Hindlimb muscle (tissue), 1 donor: Measurements from ENCODE around the gene GRID1. TPM values are rescaled to one million over a fixed set of nuclear protein-coding genes. Genes with fewer than 3 reads are reported as not detected.

Source experiments
- DNase-seq: peaks from one replicate; pipeline ENCODE4 v3.0.0-alpha.2; 2013
- polyA plus RNA-seq: library from polyadenylated mRNA; unstranded; fragments of 120-200 nt; gene quantifications from one replicate; pipeline ENCODE4 v1.2.1, GENCODE V29; 2013; ENCODE audit not compliant: insufficient read length

Gene GRID1
- polyA plus RNA-seq, 1 donor = 3.0 TPM

DNA sequence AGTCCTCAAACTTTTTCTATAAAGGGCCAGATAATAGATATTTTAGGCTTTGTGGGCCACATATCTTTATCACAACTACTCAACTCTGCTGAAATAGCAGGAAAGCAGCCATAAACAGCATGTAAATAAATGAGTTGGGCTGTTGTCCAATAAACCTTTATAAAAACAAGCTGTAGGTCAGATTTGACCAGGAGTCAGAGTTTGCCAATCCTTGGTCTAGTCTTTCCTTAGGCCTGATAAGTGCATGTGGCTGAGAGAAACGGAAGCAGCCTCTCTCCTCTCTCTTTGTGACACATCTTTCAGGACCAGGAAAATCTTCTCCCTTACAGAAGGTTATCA lies 724.5 kb downstream of the GRID1 start:
- DNase-seq = no peak

DNA sequence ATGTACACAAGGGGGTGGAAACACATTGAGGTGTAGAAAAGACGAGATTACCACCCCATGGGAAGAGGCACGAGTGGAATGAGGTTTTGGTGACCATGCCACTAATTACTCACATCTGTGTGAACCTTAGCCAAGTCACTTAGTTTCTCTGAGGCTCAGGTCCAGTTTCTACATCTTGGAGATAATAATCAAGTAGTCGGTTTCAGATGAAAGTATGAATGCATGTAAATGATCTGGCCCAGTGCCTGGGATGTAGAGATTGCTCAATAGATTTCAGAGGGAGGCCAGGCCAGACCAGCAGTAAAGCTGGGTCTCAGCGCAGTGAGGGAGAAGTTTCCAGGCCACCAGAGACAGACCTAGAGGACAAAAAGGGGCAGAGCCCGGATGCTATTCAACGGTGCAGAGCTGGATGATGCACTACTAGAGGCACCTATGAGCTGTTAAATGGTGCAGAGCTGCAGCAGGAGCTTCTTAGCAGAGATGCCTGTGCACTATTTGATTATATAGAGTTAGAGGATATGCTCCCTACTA lies 725.1 kb downstream of the GRID1 start:
- DNase-seq = no peak

DNA sequence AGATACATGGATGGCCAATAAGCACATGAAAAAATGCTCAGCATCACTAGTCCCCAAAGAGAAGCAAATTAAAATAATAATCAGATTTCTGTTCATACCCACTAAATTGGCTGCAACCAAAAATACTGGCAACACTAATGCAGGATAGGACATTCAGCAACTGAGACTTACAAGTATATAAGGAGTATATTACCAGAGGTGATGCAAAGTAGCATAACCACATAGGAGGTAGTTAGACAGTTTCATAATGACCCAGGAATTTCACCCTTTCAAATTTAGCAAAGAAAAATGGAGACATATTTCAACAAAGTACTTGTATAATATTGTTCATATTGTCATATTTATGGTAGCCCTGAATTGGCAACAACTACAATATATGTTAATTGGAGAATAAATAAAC lies 727.8 kb downstream of the GRID1 start:
- DNase-seq = no peak

DNA sequence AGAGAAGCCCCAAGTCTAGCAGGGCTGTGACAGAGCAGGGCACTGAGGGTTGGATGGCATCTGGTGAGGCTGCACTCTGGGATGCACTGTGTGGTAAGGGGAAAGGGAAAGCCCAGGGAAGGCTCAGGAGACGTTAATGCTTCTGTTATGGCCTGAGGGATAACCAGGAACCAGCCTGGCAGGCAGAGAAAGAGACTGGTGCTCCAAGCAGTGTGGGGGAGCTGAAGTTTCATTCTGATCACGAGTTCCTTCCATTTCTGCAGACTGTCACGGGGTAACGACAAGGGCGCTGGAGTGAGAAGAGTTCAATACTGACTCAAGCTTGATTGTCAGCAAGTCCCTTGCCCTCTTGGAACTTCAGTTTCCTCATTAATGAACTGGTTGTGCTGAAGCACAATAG lies 730.9 kb downstream of the GRID1 start:
- no peak for DNase-seq

DNA sequence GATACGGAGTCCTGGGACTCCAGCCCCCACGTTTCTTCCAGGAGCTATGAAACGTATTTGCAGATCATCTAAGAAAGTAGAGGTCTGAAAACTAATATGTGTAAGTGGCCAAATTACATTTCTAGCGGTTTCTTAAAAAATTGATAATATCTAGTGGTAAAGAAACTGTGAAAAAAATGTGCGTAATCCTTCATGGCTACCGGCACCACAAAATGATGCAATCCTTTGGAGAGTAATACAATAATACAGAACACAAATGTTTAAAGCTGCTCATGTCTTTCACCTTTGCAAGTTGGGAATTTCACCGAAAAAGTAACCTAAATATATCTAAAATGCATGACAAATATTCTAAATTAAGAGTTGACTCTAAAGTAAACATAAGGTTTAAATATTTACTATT lies 742.1 kb downstream of the GRID1 start:
- DNase-seq = no peak

DNA sequence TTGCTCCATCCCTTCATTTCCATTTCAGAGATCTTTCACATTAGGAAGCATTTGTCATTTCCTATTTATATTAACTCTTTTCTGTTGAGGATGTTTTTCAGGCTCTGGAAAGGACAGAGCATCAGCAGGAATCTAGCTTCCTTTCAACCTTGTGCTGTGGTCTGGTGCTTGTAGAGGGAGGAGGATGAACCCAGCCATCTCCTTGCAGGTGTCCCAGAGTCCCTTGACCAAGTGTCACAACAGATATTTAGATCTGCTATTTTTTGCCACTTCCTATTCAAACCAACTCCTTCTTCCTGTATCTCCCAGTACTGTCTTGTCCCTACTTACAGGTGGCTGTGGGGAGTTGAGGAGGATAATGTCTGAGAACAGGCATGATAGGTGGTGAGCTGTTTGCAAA lies 742.8 kb downstream of the GRID1 start:
- no peak for DNase-seq

DNA sequence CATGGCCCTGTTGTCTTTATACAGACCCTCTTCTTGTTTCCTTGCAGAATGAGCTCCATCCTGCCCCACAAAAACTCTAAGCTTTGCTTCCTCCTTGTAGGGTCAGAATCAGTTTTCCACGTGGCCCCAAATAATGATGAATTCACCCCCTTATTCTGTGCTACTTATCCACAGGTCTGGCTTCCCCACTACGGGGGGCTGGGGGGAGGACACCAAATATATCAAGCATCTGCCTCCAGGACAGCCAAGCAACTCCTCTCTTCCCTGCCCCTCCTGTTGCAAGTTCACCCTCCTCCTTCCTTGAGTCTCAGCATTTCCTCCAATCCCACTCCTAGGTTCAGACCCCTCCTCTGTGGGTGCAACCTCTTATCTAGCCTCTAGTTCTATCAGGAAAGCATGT lies 743.3 kb downstream of the GRID1 start:
- DNase-seq = no peak

DNA sequence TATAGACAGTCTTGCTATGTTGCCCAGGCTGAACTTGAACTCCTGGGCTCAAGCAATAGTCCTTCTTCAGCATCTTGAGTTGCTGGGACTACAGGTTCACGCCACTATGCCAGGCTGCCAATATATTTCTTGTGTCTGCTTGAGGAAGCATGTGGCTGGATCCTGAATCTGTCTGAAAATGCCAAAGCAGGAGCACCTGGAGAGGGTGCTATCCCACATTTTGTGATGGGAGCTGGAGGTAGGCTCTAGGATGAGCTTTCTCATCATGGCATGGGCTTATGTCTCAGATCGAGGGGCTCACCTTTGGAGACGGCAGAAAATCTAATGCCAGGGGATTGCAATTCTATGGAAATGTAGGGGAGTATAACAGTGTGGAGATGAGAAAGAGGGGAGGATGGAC lies 744.2 kb downstream of the GRID1 start:
- DNase-seq = no peak

DNA sequence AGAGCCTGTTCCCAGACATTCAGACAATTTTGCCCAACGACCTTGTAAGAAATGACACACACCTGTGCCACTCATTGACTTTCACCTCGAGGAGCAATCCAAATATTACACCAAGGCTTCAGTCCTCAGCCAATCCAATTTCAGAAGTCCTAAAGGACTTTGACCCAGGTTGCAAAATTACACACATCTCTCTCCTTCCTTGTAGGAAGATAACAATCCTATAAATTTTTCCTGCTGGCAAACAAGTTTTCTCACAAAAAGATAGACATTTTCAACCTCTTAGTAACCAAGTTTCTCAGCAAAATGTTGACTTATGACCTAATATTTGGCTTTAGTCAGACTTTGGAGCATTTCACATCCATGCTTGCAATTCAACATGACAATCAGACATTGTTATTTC lies 745.0 kb downstream of the GRID1 start:
- DNase-seq = no peak

DNA sequence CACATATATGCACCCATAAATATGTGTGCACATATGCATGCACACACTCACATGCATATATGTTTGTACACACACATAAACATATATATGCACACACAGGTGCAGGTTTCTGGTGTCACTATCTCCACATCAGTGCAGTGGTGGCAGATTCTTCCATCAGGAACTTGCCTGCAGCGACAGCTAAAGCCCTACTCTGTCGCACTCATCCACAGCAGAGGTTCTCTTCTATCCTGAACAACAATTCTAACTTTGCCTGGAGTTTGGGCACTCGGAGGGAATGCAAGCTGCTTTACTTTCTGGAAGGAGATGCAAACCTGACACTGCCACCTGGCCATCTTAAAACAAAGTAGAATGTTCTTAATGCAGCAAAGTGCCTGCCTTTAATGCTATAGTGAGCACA lies 745.8 kb downstream of the GRID1 start:
- DNase-seq = no peak

DNA sequence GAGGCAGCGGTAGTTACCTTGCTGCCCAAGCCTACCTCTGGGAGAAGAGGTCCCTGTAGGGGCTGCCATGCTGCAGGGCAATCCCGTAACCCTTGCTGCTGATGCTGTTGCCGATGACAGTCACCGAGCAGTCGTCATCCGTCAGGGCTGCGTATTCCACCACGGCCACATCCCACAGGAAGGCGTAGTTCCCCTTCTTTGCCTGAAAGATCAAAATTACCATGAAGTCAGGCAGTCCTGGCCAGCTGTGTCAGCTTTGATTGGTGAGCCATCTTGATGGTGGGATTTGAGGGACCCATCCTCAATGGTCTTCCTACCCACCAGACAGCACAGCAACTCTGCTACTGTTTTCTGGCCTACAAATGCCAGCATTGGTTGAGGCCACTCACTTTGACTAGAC lies 746.8 kb downstream of the GRID1 start:
- no peak for DNase-seq

DNA sequence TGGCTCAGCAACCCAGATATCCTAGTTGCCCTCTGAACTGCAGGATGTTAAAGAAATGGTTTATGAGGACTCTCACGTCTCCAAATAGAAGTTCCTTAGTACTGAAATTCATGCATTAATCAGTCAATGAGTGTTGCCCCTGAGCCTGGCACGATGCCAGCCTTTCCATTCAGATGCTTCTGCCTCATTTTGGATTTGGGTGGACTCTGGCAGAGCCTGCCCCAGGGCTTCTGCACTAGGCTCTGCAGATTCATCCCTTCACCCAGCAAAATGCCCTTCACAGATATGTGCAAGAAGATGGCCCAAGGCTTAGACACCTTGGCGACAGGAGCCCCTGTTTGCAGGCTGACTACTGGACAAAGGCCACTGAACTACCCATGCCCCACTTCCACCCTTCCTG lies 747.8 kb downstream of the GRID1 start:
- DNase-seq = no peak

DNA sequence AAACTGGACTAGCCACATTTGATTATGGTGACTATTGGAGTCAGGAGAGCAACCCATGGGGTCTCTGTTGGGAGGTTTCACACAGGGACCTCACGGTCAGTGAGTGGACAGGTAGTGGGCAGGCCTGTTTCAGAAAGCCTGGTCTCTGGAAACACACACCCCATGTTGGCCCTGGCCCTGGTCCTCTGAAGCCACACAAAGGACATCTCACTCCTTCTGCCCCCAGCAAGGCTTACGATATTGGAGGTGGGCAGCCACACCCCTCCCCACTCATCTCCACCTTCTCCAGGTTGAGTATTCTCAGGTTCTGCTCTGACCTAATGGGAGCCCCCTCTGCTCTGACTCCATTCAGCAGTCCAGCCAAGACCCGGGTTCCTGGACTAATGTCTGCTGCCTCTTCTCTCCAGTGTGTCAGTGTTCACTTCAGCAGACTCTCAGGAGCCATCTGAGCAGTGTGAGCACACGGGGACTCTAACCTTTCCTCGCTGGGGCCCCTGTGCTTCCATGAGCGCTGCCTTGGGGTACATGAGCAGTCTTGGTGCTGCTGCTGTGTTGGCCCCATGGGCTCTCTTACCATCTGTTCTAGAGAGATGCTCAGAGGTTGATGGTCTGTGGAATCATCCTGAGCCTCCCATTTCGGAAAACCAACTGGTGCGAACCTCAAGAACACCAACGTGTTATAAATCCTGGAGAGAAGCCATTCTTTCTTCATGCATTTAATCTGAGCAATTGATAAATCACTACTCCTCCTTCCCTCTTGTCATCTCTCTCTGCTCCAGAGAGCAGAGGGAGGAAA lies 748.6 kb downstream of the GRID1 start:
- no peak for DNase-seq

DNA sequence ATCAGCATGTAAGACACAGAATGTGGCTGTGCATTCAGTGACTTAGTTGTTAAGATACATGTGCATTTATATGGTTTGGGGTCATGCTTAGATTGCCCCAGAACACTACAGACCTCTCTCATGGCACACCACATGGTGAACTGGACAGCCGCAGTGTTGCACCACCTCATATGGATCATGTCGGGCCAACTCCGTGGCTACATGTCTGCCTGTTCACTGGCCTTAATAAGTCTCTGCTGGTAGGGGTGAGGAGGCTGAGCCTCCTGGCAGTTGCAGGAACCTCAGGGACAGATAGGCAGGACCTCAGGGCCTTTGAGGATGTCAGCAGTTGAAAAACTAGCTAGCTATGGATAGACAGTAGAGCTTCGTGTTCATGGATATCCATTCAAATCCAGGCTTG lies 751.0 kb downstream of the GRID1 start:
- DNase-seq = no peak

DNA sequence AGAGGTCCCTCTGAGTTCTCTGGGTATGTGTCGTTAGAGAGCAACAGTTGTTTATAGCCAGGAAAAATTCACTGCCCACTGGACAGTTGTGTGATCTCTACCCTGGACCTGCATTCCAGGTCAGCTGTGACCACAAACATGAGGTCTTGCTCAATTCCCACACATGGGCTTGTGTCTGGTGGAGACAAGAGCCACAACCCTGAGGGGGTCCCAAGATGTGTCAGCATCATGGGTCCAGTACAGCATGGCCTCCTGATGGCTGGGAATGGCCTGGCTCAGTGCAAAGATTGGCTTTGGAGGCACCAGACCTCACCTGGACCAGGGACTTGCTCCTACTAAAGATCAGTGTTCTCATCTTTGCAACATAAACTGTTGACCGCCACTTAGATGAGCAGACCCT lies 751.6 kb downstream of the GRID1 start:
- no peak for DNase-seq

DNA sequence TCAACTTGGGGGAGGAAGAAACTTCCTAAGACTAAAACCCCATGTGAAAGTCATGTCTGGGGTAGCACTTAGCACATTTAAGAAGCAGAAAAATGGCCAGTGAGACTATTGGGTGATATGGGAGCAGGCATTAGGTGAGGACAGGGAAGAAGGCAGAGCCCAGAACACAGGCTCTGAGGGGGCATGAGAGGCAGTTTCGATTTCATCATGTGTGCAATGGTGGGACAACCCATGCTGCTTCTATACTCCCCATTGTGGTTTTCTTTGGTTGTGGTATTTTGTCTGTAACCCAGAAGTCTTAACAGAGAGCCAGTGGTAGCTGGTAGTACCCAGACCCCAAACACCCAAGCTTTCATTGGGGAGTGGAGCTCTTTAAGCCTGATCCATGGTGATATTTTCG lies 752.0 kb downstream of the GRID1 start:
- no peak for DNase-seq

DNA sequence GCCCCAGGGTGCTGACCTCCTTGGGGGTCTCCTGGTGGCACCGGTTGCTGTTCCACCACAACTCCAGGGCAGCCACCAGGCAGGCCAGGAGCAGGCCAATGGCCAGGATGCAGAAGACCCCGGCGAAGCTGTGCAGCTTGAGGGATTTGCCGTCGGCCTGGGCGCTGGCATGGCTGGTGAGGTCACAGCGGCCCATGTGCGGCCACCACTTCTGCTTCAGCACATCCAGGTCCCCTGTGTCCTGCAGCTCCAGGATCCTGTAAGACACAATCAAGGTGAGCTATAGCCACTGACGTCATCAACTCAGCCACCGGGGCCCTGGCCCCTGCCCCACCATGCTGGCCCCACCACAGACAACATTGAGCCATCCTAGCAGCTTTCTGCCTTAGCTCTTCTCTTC lies 753.2 kb downstream of the GRID1 start:
- no peak for DNase-seq

DNA sequence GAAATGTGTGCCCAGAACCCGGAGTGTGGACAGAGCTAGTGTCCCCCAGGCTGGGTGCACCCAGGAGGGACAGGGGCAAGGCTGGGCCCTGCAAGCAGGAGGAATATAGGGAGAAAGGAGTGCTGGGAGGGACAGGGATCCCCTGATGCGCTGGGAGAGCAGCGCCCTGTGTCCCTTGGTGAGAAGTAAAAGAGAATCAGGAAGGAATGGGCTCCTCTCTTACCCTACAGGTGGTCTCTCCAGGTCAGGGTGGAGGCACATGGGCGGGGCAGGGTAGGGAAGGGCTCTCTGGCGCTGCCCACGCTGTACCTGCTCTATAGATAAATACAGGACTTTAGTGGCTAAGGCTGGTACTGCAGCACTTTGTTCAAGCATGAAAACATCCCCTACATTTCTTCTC lies 753.8 kb downstream of the GRID1 start:
- no peak for DNase-seq

DNA sequence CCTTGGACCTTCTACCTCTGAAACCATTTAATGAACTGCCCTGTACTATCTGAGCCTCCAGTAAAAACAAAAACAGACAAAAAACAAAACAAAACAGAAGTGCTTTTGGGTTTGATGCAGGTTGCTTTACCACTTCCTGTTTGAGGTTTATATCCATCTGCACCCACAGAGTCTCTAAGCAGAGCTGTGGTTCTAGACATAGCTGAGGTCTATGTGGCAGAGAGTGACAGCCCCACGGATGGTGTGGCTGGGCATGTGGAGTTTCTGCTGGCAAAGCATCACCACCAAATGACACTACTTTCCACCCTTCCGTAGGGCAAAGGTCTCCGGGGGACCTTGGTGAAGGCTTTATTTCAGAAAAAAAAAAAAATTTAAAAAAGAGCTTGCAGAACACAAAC lies 754.2 kb downstream of the GRID1 start:
- no peak for DNase-seq

DNA sequence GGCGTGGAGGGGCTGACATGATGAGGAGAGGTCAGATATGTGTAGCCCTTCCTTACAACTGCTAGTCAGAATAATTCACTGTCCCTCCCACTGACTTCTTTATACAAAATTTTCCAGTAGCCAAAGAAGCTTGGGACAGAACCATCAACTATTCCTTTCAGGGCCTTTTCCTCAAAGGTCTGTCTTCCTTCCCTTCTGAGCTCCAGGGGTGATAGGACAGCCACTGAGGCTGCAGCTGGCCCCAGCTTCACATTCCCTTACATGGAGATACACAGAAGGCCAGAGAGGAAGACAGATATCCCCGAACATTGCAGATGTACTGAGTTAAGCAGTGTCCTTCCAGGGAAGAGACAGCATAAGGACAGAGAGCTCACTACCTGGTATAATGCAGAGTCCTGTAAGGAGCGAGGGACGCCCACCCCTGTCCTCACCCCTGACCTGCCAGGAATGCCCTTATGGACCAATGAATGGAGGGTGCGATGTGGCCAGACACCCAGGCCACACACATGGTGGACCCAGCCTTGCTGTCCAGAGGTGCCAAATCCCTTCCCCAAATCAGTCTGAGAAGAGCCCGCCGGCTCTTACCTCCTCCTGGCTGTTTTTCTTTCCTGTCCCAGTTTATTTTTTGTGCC lies 754.7 kb downstream of the GRID1 start:
- no peak for DNase-seq

DNA sequence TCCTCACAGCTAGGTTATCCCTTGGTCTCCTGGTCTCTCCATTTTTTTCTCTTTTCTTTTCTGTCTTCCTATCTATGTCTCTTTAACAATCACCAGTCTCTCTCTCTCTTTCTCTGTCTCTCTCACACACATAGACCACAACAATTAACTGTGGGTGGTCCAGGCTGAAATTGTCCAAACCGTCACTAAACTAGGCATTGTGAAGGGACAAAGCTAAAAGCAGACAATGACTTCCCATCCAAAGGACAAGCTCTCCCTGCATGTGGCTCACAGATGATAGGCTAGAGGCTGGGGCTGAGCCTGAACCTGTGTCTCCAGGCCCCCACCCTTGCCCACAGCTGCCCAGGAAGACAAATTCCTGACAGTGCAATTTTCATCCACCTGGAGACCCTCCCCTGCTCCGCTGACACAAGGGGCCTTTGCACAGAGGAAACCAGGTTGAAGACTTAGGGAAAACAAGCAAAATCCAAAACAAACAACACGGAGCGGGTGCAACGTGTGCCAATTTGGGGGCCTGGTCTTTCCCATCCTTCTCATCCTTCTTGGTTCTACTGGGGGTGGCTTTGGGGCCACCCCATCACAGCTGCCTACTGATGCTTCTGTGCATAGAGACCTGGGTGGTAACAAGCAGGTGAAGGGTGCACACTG lies 755.4 kb downstream of the GRID1 start:
- no peak for DNase-seq

DNA sequence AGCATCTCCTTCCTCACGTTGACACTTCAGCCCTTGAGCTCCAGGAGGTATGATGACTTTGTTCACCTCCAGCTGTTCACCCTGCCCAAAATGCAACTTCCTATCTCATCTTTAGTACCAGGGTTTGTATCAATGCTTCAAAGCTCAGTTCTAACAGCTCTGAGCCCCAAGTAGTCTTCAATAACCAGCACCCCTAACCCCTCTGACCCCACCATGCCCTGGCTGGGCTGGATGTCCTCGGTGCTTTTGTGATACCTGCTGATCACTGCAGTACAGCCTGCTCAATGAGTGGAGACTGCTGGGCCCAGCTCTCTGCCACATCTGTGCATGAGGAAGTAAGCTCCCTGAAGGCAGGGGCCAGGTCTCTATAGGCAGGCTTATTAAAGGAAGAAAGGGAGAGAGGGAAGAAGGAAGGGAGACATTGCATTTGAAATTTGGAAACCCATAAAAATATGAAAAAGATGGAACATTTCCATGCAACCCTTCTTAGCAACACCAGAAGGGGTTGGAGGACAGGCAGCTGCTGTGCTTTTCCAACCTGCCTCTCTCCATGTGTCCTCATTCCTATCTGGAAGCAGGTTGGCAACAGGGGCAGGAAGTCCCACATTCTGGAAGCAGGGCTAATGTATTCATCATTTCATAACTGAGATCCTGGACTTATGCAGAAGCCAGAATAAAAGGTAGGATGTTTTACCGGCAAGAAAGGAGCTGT lies 756.1 kb downstream of the GRID1 start:
- DNase-seq = no peak

DNA sequence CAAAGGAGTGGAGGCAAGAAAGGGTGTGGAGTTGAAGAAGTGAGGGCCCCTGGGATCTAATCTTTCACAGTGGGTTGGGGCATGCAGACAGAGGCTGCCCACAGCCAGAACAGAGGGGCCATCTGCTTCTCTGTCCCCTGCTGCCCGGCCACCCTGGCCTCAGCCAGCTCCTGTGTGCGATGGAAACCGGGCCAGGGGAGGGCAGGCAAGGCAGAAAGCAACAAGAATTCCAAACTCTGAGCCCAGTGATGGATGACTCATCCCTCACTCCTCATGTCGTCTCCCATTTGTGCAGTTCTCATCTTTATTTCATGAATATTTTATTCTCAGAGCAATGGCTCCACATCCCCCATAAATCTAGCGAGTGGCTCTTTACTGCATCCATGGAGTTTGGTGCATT lies 757.1 kb downstream of the GRID1 start:
- DNase-seq = no peak
